Measurements from ENCODE around the gene ZFHX3.

ZFHX3 gene

GRCh38 chr16:72844225-72844920 is 203.6 kb downstream of the ZFHX3 start:
- DNase-seq = peak; percentile 15

DNA sequence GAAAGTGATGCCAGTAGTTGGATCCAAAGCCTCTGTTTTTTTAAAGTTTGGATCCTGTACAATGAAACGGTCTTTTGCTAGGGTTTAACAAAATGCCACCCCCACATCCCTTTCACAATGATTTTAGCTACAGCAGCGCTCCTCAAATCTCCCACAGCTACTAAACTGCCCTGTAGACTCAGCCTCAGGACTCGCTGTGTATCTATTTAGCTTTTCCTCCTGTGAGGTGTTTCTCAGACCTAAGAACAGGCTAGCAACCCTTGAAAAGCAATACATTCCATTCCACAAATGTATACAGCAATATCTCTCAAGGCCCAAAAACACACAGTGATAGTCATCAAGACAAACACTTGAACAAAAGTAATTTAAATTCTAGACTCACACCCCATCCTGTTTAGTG is 206.4 kb downstream of the ZFHX3 start:
- DNase-seq = no peak

- no peak for DNase-seq
These were observed 207.1 kb downstream of the ZFHX3 start for GRCh38 chr16:72840631-72841381.

DNA sequence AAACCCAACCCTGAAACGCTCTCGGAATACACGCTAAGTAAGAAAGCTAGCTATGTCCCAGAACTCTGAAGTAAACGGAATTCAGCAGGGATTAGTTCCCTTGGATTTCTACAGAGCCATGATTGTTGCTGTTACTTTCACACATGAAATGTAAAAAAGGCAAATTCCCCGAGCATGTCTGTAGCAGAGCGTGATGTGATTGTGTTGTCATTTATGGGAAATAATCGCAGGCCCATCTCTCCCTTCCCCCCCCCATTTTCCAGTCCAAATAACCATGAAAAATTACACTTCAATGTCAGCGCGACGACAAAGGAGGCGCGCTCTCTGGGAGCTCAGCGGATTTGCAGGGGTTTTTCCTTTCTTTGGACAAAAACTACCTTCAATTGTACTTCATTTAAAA is 209.0 kb downstream of the ZFHX3 start:
- no peak for DNase-seq

DNA sequence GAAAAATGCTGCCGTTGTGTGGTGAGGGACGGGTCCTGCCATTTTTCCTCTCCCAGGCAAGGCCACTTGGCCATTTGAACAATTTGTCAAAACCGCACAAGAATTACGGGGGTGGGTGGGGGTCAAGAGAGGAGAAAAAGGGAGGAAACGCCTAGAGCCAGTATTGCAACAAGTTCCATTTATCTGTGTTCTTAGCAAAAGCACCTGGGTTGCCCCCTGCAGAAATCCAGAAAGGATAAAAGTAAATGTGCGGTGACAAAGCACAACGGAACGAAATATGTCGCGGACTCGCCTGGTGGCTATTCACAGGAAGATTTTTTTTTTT is 209.4 kb downstream of the ZFHX3 start:
- DNase-seq = no peak

DNA sequence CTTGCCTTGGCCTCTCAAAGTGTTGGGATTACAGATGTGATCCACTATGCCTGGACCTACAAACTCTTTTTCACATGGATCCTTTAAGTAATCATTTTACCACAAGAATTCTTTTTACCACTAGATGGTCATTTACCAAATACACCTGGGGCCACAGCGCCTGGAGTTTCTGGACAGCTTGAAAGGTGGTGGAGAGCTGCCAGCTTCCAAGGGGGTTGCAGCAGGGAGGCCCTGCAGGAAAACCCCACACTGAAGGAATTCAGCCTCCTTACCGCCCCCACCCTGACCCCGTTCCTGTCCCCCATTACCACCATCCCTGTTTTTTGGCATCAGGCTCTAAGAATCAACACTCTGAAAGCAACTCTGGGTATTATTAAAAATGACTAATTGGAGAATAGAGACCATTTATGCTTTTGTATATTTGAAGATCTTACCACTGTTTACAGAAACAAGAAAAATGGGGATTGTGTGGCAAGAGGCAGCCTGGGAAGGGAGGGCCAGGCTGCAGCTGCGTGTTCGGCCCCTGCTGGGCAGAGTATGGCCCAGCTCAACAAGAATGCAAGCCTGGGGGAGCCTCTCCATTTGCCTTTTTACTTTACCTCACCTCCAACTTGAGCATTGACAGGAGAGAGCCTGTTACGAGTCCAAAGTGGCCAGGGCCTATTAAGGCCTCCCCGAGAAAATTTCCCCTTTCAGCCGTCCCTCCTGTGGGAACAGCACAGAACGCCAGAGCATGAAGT is 209.9 kb downstream of the ZFHX3 start:
- DNase-seq = no peak

- no peak for DNase-seq
These were observed 210.9 kb downstream of the ZFHX3 start for GRCh38 chr16:72836985-72837384.

- no peak for DNase-seq
These were observed 211.7 kb downstream of the ZFHX3 start for GRCh38 chr16:72836181-72836580.

DNA sequence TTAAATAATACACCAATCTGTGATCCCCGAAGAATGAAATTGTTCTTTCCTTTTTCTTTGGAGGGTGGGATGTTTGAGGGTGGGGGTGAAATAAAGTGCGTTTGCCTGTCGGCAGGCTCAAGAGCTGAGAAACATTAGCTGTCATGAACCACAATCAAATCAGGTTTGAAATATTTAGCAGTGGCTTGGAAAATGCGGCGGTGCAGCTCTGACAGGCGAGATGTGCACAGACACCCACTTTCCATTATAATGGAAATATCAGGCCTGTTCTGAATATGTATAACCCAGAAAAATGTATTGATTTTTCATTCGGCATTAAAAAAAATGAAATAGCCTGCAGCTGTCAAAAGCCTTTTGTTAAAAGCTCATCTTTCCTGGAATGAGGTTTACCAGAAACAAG is 212.8 kb downstream of the ZFHX3 start:
- no peak for DNase-seq

DNA sequence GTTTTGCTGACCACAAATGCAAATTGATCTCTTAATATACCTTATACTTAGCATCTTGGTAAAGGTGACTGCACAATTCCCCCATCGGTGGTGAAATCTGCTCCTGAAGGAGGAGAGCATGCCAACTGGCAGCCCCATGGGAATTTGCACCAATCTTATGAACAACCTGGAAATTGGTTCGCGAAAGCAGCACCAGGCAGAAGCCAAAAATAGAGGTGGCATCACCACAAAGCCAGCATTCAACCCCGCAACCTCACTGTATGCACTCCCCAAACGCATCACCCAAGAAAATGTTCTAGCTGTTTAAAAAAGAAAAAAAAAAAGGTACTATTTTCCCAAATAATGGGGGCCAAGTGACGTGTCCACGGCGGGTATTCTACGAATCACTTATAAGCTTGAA is 213.4 kb downstream of the ZFHX3 start:
- DNase-seq = no peak

GRCh38 chr16:72833969-72834368 is 214.0 kb downstream of the ZFHX3 start:
- DNase-seq = no peak

GRCh38 chr16:72833482-72833881 is 214.4 kb downstream of the ZFHX3 start:
- no peak for DNase-seq

DNA sequence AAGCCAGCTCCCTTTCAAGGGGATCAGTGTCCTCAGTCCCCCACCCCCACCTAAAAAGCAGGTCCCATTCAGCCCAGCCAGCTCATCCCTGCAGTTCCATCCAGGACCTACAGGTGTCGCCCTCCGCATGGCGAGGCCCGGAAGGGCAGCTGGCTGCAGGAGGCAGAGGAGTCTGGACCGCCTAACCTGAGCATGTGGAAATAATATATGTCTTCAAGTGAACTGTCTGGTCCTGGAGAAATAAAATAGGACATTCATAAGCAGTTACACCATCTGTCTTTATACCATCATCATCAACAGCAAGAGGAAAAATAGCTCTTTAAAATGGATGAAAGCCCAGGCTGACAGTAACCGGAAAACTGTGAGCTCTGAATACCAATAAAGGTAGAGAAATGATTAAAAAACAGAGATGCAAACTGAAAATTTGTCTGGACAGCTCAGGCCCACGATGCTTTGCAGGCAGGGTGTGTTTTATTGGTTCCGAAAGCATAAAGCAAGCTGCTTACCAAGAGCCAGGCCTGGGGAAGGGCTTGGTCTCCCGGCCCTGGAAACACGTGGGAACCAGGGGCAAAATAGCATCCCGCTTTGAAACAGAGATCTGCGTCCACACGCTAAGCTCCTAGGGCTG is 215.2 kb downstream of the ZFHX3 start:
- peak; percentile 61 for DNase-seq

- no peak for DNase-seq
These were observed 217.8 kb downstream of the ZFHX3 start for GRCh38 chr16:72829846-72830775.

DNA sequence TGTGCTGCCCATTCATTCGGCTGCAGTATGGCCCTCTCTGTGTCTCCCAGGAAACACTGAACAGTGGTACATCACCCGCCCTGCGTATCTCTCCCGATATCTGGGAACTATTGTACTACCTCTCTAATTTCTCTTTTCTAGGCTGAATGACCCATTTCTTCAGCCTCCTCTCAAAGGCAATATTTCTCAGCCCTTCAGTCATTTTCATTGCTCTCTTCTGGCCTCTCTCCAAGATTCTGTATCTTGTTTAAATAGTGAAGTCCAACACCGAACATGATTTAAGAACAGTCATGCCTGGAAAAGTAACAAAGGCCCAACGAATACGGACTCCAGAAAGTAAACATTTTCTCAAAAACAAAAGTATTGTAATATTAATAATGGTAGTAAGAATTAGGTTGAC is 220.1 kb downstream of the ZFHX3 start:
- no peak for DNase-seq

- DNase-seq = no peak
These were observed 221.9 kb downstream of the ZFHX3 start for GRCh38 chr16:72825912-72826621.

DNA sequence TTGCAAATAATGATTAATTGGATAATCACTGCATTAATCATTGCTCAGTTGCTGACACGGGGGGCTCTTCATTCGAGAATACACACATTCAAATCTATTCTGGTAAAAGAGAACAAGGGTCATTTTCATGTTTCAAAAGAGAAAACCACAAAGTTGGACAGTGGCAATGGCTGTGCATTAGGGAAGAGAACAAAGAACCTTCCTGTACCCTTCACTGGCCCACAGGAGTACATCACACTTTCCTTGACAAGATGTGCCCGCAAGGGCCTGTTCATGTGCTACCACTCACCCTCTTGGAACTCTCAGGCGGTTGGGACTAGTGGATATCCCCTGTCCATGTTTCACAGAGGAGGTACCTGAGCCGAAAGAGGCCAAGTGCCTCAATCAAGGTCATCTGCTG is 223.2 kb downstream of the ZFHX3 start:
- DNase-seq = no peak

DNA sequence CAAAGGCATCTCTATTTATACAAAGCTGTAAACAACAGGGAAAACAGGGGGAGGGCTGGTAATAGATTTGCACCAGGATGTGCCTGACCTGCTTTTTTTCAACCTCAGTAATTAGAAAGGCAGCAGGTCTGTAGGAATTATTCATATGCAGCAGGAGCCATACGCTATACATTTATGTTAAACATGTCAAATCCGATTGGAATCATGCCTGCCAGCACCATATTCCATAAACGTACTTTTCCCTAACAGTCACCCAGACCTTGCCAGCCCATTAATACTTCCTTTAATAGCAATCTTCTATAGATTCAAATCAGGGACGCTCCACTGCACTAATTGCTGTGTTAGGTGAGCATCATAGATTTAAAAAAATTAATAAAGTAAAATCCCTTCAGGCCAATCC is 223.9 kb downstream of the ZFHX3 start:
- no peak for DNase-seq

DNA sequence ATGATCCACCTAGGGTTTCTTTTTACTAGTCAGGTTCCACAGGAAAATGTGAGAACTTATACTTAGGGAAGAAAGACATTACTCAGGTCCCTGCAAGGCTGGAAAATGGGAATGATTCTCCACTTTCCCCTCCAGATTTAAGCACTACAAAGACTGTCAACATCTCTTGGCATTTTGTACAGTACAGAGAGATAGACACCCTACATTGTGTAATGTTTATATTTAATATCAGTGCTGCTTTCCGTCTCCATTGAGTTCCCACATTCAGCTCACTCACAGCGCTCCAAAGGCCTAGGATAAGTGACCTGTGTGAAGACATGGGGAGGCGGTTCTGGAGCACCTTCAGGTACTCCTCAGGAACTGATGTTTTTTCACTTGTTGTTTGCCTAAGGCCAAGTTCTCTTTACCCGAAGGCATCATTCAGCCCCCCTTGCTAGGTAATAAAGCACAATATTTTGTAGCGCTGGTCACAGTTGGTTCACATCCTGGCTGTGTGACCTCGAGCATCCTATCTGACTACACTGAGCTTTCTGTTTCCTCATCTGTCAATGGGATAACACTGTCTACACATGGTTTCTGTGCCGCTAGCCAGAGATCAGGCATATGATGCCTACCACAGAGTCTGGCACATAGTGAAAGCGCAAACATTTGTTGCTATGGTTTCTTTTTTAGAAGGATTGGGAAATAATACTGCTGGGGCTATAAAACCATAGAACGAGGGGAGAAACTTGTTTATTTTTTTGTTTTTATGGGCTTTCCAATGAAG is 226.6 kb downstream of the ZFHX3 start:
- DNase-seq = no peak

GRCh38 chr16:72819345-72819744 is 228.6 kb downstream of the ZFHX3 start:
- no peak for DNase-seq

- no peak for DNase-seq
These were observed 229.6 kb downstream of the ZFHX3 start for GRCh38 chr16:72818236-72818845.
